NB4 (cell line): Measurements from ENCODE around the gene PPP1CA.
A peak's percentile ranks its signal among the peaks of the same experiment; 100 is the strongest.

Experiments
- DNase-seq: peaks from one replicate; pipeline ENCODE4 v3.0.0; 2010; ENCODE audit warnings: low read depth
- H3K4me3 ChIP-seq: one replicate; pipeline ENCODE4 v1.5.1; 2011; ENCODE audit warnings: mild to moderate bottlenecking, low read depth, low read length, moderate library complexity
- MYC ChIP-seq: IDR thresholded peaks from 2 replicates; pipeline ENCODE4 v1.6.1; 2011; ENCODE audit warnings: low read depth, low read length
- POLR2A ChIP-seq: IDR thresholded peaks from 2 replicates; pipeline ENCODE4 v1.6.1; 2011; ENCODE audit warnings: mild to moderate bottlenecking; ENCODE audit not compliant: insufficient read length; ENCODE audit errors: extremely low read depth
- TF ChIP-seq, protein P1 (sequence below): IDR thresholded peaks from 2 replicates; pipeline ENCODE4 v1.6.1; 2011; ENCODE audit warnings: low read depth, low read length
- TF ChIP-seq, protein P2 (sequence below): IDR thresholded peaks from one replicate; pipeline ENCODE4 v1.5.1; 2012; ENCODE audit warnings: low read depth, low read length

PPP1CA gene

DNA sequence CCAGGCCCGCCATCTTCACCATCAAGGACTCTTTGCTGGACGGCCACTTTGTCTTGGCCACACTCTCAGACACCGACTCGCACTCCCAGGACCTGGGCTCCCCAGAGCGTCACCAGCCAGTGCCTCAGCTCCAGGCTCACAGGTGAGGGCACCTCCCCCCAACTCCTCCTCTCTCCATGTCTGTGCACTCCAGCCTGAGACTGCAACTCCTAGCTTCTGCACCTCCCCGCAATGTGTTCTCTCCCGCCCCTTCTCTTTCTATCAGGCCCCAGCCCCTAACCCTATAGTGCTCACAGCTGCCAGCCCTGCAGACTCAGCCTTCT, 5.4 kb downstream of the PPP1CA start:
- TF ChIP-seq, protein P1, sequence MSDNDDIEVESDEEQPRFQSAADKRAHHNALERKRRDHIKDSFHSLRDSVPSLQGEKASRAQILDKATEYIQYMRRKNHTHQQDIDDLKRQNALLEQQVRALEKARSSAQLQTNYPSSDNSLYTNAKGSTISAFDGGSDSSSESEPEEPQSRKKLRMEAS = no peak
- TF ChIP-seq, protein P2, sequence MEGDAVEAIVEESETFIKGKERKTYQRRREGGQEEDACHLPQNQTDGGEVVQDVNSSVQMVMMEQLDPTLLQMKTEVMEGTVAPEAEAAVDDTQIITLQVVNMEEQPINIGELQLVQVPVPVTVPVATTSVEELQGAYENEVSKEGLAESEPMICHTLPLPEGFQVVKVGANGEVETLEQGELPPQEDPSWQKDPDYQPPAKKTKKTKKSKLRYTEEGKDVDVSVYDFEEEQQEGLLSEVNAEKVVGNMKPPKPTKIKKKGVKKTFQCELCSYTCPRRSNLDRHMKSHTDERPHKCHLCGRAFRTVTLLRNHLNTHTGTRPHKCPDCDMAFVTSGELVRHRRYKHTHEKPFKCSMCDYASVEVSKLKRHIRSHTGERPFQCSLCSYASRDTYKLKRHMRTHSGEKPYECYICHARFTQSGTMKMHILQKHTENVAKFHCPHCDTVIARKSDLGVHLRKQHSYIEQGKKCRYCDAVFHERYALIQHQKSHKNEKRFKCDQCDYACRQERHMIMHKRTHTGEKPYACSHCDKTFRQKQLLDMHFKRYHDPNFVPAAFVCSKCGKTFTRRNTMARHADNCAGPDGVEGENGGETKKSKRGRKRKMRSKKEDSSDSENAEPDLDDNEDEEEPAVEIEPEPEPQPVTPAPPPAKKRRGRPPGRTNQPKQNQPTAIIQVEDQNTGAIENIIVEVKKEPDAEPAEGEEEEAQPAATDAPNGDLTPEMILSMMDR = no peak
- TF ChIP-seq MYC = no peak

GRCh38 chr11:67395555-67396258, 6.0 kb downstream of the PPP1CA start:
- H3K4me3 ChIP-seq = no peak overlapping the region
- no peak for DNase-seq
- TF ChIP-seq, protein P1 = no peak
- no peak for TF ChIP-seq MYC
- TF ChIP-seq POLR2A = no peak
- TF ChIP-seq, protein P2 = no peak

More for the DNA sequence above, 5.4 kb downstream of the PPP1CA start:
- no peak for DNase-seq
- H3K4me3 ChIP-seq = no peak overlapping the region

DNA sequence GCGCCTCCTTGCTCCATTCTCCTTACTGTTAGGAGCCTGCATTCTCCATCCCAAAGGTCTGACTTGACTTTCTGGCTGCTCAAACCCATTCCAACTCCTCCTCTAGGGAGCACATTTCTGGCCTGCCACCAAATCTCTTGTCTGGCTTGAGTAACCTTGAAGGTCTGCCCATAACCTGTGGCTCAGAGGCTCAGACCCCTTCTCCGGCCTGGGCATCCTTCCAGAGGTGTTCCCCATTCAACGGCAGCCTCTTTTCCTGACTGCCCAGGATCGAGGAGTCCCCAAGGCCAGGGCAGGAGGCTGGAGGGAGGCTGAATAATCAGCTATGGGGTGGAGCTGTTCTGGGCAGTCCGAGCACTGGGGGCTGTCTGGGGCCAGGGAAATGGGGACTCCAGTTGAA, 7.7 kb downstream of the PPP1CA start:
- DNase-seq = no peak
- TF ChIP-seq, protein P1 = no peak
- TF ChIP-seq MYC (no peak), POLR2A (no peak)
- TF ChIP-seq, protein P2 = no peak
- H3K4me3 ChIP-seq = no peak overlapping the region

- DNase-seq = no peak
- TF ChIP-seq, protein P1 = no peak
- TF ChIP-seq POLR2A (no peak), MYC (no peak)
- H3K4me3 ChIP-seq = no peak overlapping the region
These were observed 8.2 kb downstream of the PPP1CA start for GRCh38 chr11:67393437-67393836.

DNA sequence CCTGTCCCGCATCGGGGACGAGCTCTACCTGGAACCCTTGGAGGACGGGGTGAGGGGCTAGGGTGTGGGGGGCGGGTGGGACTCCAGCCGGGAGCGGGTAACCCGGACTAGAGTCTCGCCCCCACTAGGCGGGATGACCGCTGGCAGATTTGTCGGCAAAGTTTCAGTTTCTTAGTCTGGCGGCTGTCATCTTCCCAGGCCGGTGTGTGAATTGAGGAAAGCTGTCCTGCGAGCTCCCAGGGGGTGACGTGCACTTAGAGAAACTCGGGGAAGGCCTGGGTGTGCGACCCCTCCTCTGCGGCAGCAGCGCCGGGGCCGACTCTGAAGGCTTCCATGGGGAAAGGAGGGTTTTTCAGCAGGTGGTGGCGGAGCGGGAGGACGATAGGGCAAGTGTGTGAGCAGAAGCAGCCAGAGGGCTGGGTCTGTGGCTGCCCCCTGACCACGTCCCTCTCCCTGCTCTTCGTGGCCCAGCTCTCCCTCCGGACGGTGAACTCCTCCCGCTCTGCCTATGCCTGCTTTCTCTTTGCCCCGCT, 9.4 kb downstream of the PPP1CA start:
- H3K4me3 ChIP-seq = peak overlapping the region; percentile 91
- no peak for TF ChIP-seq POLR2A
- TF ChIP-seq MYC = no peak
- TF ChIP-seq, protein P1 = no peak
- TF ChIP-seq, protein P2 = no peak
- DNase-seq = no peak
